GM21723 (cell line): ENCODE results near the gene KLF2.

Experiments
- ATAC-seq: cut with Tn5 transposase; IDR thresholded peaks from one replicate; pipeline ENCODE4 v1.9.1; 2021; ENCODE audit warnings: mild to moderate bottlenecking, moderate library complexity; ENCODE audit not compliant: unreplicated experiment

KLF2 gene

DNA sequence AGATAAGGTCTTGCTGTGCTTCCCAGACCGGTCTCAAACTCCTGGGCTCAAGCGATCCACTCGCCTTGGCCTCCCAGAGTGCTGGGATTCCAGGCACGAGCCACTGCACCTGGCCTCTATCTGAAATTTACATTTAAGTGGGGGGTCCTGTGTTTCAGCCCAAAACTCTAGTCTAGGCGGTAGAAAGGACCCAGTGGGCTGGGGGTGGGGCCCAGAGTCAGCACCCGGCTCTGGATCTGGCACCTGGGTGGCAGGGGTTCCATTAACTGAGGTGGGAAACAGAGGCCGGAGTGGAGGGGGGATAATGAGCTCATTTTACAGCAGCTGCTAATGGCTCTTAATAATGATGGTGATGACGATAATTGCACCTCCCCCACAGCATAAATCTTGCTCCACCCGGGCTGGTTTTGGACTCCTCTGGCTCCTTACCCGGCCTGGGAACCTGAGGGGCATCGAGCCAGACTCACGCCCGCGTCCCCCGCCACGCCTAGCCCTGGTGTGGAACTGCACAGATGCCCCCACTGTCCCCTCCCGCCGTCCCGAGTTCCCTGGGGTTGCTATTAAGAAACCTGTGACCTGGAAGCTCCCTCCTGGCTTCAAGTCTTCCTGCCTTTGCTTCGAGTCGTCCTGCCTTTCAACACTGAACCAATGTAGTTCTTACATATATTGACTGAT, 17.8 kb upstream of the KLF2 start:
- no peak for ATAC-seq

DNA sequence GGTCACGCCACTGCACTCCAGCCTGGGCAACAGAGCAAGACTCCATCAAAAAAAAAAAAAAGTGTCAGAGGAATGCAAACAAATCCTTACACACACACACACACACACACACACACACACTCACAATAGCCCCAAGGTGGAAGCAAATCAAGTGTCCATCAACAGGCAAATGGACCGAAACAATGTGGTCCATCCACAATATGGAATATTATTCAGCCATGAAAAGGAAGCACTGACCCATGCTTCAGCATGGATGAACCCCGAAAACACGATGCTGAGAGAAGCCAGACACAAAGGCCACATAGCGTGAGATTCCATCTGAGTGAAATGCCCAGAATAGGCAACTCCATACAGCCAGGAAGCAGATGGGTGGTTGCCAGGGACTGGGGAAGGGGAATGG, 16.5 kb upstream of the KLF2 start:
- no peak for ATAC-seq

DNA sequence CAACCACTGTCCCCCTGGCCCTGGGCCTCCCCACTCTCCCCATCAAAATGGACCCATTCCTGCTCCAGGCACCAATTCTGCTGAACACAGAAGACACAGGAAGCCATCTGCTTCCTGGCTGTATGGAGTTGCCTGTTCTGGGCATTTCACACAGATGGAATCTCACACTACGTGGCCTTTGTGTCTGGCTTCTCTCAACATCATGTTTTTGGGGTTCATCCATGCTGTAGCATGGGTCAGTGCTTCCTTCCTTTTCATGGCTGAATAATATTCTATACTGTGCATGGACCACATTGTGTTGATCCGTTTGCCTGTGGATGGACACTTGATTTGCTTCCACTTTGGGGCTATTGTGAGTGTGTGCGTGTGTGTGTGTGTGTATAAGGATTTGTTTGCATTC, 15.0 kb upstream of the KLF2 start:
- no peak for ATAC-seq

DNA sequence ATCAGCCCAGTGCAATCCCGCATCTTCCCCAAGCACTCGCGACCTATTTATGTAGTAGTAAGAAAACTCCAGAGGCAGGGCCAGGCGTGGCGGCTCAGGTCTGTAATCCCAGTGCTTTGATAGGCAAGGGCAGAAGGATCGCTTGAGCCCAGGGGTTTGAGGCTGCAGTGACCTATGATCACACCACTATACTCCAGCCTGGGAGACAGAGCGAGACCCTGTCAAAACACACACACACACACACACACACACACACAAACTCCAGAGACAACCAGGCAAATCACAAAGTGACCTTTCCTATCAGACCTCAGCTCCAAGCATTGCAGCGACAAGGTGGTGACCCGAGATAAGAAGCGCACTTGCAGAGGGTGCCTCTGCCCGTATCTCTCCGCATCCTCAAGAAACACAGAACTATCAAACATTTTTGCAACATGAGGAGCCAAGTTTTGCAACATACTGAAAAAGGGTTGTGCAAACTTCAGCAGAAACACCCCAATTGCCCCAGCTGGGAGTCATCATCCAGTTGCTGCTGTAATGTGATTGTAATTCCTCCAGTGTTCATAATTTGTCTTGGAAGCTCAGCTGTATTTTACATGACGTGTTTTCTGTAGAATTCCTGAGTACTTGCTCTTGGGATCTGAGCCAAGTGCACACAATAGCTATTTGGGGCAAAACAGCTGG, 8.7 kb upstream of the KLF2 start:
- ATAC-seq, result no peak

DNA sequence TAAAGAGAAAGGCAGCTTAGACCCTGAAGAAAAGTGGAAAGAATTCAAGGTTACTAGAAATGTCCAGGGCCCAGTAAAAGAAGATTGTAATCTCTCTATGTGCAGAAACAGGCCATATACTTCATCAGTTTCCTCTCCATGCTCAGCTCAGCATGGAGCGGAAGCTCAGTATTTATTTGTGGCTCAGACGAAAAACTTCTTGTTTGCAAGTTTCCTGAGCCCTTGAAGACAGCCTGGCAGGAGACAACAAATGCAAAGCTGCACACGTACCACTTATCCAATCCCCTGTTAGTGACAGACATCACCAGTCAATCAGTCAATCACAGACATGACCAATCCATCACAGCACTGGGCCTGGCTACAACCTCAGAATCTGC, 8.1 kb upstream of the KLF2 start:
- ATAC-seq, result no peak

DNA sequence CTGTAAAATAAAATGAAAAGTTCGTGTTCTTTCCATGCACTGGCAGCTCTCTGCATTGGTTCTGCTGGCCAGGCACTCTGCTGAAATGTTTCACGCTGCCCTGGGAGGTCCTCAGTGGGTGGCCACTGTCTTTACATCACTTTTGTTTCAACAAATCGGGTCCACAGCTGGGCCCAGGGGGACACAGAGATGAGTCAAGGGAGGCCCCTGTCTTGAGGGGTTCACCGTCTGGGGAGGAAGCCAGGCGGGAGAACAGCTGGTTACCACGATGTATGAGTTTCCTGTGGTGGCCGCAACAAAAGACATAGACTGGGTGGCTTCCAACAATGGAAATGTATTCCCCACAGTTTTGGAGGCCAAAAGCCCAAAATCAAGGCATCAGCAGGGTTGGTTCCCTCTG, 5.1 kb upstream of the KLF2 start:
- no peak for ATAC-seq

DNA sequence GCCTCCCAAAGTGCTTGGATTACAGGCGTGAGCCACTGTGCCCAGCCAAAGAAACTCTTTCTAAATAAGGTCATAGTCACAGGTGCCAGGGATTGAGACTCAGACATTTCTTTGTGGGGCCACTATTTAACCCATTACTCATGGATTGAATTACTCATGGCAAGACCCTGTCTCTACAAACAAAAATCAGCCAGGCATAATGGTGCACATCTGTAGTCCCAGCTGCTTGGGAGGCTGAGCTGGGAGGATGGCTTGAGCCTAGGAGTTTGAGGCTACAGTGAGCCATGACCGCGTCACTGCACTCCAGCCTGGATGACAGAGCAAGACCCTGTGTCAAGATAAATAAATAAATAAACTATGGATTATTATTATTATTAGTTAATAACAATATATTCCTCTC, 3.6 kb upstream of the KLF2 start:
- no peak for ATAC-seq

DNA sequence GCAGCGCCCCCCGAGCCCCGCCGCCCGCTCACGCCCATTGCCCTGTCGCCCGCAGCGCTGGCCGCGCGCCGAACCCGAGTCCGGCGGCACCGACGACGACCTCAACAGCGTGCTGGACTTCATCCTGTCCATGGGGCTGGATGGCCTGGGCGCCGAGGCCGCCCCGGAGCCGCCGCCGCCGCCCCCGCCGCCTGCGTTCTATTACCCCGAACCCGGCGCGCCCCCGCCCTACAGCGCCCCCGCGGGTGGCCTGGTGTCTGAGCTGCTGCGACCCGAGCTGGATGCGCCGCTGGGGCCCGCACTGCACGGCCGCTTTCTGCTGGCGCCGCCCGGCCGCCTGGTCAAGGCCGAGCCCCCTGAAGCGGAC, 518 bp downstream of the KLF2 start:
- ATAC-seq, result peak; percentile 19

DNA sequence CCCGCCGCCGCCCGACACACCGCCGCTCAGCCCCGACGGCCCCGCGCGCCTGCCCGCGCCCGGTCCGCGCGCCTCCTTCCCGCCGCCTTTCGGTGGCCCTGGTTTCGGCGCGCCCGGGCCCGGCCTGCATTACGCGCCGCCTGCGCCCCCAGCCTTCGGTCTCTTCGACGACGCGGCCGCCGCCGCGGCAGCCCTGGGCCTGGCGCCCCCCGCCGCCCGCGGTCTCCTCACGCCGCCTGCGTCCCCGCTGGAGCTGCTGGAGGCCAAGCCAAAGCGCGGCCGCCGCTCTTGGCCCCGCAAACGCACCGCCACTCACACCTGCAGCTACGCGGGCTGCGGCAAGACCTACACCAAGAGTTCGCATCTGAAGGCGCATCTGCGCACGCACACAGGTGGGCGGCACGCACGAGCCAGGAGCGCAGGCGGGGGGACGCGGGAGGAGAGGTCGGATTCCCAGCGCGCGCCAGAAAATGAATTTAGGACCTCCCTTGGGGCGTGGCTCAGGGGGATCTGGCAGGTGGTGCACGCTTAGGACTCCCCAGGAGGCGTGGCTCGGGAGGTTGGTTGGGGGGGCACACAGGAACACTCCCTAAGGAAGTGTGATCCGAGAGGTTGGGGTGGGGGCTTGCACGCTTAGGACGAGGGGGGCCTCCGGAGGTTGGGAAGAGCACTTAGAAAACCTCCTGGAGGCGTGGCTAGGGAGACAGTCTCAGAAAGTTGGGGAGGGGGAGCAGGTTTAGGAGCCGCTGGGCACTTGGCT, 1.2 kb downstream of the KLF2 start:
- ATAC-seq, result no peak

DNA sequence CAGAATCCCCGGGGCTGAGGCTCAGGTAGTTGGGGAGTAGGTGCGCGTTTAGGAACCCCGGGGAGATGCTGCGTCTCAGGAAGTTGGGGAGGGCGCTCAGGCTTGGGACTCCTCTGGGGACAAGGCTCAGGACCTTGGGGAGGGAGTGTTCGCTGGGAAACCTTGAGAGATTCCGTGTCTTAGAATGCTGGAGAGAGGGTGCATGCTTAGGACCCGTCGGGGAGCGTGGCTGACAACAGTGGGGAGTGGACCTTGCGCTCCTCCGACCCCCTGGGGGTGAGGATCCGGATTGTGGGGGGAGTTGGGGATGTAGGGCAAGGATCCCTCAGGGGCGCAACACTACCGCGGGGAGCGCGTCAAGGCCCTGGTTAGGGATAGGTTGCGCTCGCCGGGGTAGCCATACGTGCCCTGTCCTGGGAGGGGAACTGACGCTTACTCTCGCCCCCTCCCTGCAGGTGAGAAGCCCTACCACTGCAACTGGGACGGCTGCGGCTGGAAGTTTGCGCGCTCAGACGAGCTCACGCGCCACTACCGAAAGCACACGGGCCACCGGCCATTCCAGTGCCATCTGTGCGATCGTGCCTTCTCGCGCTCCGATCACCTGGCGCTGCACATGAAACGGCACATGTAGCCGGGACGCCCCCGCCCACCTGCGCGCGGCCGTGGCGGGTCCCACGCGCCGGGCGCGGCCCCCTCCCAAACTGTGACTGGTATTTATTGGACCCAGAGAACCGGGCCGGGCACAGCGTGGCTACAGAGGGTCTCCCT, 2.0 kb downstream of the KLF2 start:
- ATAC-seq, result no peak

DNA sequence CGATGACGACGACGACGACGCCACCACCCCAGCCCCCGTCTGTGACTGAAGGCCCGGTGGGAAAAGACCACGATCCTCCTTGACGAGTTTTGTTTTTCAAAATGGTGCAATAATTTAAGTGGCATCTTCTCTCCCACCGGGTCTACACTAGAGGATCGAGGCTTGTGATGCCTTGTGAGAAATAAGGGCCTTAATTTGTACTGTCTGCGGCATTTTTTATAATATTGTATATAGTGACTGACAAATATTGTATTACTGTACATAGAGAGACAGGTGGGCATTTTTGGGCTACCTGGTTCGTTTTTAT, 2.5 kb downstream of the KLF2 start:
- no peak for ATAC-seq

DNA sequence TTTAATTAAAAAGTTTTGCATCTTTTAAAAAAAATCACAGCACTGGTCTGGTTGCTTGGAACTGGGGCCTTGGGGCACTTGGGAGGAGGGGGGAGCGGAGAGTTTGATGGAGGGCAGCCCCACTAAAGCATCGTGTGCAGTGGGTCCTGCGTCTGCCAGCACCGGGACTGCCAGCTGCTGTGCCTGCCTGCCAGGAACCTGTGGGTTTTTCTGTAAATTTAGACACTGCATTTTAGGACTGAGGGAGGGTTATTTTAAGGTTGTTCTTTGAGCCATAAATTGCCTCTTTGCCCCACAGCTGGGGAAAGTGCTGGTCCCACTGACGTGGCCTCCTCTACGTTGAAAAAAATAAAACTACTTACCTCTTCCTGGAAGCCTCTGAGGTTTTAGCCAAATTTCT, 2.9 kb downstream of the KLF2 start:
- ATAC-seq, result no peak

DNA sequence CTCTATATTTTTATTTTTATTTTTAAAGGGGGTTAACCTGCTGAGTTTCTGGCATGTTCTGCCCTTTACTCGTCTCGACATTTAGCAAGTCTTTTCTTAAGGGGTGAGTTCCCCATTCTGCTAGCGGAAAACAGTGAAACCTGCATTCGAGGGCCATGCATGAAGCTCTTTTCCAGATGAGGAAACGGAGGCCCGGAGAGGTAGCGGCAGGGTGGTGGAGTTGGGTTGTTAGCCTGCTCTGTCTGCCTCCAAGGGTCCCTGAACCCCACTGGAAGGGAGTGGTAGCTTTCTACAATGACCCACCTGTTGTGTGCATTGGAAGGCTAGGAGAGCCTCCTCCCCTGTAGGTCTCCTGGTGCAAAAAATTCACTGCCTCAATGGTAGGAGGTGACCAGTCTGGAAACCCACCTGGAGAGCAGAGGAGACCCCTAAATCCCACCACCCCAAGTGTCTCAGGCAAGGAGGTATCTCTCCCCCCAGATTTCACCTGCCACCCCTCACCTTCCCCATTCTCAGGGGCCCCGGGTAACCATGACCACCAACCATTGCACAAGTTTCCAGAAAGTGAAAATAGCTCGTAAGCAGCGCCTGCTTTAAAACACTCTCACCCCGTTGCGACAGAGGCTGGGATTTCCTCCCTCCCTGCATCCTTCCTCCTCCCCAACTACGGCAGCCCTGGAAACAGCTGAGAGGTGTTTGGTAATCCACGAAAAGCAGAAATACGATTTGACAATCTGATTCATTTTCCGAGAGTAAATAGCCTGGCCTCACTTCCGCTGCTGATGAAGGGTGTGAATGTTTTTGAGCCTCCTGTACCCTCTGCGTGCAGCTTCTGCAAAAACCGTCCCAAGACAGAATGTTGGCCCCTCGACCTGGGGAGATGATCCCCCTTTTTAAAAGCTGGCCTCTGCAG, 3.5 kb downstream of the KLF2 start:
- no peak for ATAC-seq

DNA sequence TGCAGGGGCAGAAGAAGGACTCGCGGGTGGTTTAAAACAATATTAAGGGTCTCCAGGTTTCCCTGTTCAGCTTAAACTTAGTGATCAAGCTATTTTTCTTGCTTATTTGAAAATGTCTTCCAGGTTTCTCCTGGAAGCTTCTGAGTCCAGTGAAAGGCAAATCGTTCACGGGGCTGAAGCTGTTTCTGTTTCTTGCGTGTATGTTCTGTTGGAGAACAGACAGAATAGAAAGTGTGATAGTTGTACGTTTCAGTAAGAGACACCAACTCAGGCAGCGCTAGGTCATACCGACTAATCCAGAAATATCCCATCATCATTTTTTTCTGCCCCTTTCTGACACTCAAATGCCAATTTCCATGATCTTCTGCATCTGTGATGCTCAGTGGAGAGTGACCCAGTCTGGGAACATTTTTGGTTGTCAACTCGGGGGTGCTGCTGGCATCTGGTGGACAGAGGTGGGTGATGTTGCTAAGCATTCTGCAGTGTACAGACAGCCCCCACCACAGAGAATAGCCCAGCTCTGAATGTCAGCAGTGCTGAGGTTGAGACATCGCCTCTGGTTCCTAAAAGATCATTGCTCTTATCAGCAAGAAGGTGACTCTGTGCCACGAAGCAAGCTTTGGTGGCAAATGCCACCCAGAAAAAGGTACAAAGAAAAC, 4.3 kb downstream of the KLF2 start:
- ATAC-seq, result no peak

DNA sequence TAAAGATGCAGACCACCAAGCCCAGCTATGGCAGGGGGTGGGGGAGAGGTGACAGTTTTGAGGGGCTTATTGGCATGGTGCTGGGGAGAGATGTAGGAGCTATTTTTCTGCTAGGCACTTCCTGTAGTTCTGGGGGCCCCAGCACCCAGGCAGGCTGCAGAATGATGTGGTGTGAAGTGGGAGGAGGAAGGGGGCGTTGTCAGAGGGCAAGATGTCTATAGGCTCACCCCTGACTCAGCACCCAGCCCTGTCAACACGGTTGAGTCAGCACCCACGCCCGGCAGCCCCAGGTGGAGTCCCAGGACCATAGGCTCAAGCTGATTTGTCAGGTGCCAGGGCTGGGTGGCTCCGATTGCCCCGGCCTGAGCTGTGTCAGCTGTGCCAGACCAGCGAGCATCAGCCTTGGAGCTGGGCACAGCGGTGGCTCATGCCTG, 5.8 kb downstream of the KLF2 start:
- peak; percentile 47 for ATAC-seq

DNA sequence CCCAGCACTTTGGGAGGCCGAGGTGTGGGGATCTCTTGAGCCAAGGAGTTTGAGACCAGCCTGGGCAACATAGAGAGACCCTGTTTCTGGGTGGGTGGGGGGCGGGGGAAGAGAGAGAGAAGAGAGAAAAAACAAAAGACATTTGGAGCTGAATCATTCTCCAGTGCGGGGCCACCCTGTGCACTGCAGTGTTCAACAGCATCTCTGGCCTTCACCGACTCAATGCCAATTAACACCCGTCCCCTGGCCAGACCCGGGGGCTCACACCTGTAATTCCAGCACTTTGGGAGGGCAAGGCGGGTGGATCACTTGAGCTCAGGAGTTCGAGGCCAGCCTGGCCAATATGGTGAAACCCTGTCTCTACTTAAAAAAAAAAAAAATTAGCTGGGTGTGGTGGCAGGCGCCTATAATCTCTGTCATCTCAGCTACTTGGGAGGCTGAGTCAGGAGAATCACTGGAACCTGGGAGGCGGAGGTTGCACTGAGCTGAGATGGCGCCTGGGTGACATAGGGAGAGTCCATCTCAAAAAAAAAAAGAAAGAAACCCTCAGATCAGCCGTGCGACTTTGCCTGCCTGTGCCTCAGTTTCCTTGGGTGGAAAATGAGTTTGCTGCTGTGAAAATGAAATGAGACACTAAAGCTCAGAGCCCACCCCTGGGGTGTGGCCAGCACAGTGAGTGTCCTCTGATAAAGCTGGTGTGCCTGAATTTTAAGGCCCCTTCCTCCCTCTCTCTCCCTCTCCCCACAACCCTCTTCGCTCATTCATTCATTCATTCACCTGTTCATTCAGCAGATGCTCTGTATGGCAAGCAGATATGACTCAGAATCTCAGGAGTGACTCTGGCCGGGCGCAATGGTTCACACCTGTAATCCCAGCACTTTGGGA, 6.4 kb downstream of the KLF2 start:
- ATAC-seq, result no peak

DNA sequence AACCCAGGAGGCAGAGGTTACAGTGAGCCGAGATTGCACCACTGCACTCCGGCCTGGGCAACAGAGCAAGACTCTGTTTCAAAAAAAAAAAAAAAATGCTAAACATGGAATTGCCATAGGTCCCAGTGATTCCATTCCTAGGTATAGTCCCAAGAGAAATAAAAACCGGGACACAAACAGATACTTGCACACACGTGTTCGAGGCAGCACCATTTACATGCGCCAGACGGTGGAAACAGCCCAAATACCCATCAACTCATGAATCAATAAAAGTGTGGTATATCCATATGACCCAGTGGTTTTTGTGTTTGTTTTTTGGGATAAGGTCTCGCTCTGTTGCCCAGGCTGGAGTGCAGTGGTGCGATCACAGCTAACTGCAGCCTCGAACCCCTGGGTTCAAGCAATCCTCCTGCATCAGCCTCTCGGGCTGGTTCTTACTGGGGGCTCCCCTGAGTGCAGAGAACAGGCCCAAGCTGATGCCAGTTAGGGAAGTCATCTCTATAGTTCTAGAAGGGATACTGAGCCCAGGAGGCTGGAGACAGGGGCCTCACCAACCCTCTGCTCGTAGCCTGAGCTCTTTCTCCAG, 8.5 kb downstream of the KLF2 start:
- ATAC-seq, result no peak

DNA sequence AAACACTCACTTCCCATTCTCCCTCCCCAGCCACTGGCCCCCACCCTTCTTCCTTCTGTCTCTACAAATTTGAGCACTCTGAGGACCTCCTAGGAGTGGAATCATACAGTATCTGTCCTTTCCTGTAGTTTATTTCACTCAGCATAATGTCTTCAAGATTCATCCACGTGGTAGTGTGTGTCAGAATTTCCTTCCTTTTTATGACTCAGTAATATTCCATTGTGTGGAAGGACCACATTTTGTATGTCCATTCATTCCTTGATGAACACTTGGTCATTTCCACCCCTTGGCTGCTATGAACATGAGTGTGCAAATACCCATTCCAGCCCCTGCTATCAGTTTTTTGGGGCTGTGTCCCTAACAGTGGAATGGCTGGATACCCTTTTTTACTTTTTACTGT, 9.8 kb downstream of the KLF2 start:
- ATAC-seq, result no peak

DNA sequence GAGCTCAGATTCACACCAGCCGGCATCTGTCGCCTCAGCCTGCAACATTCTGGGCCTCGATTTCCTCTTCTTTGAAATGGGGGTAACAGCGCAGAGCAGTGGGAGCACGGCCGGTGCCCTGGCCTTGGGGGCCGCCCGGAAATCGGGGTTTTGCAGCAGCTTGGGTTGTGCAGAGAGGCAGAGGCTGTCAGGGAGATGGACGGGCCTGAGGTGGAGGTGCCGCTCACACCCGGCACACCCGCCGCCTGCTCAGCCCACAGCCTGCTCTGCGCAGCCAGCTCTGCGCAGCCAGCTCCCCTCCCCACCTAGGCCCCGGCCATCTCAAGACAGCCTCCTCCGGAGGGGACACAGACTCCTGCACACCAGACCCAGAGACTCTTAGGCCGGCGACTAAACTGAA, 10.6 kb downstream of the KLF2 start:
- no peak for ATAC-seq
